Inferior parietal cortex (tissue), 1 donor: ENCODE results near the gene ADAMTSL3.
"Not testable (repeated sequence)": the region's sequence is repeated elsewhere in the genome, so short reads cannot be mapped to it uniquely, and the experiment has no call there.

Experiments
- DNase-seq: peaks from one replicate; pipeline ENCODE4 v3.0.0-alpha.2; 2016; ENCODE audit errors: extremely low spot score

ADAMTSL3 gene

GRCh38 chr15:84081391-84082168, 427.7 kb downstream of the ADAMTSL3 start:
- DNase-seq: no peak

GRCh38 chr15:84082739-84083138, 428.8 kb downstream of the ADAMTSL3 start:
- DNase-seq: no peak

GRCh38 chr15:84086071-84086470, 432.1 kb downstream of the ADAMTSL3 start:
- DNase-seq: not testable (repeated sequence)
